Uterus (tissue), 2 donors: ENCODE data around the gene PXT1.
"Not testable (repeated sequence)": the region's sequence is repeated elsewhere in the genome, so short reads cannot be mapped to it uniquely, and the experiment has no call there.

Source experiments
- CTCF ChIP-seq, 4 experiments: fragments of 200-600 bp in 2 of 4; fragments of 450-650 bp in 2 of 4; sonication (generic) in 2 of 4; IDR thresholded peaks; one replicate each; pipeline ENCODE4 v1.5.1; 2016 to 2019; ENCODE audit warnings: antibody characterized with exemption in 4 of 4, mild to moderate bottlenecking in 2 of 4, moderate library complexity in 1 of 4
- POLR2A ChIP-seq, 2 donors: fragments of 450-650 bp; IDR thresholded peaks; one replicate each; pipeline ENCODE4 v1.6.1; 2016; ENCODE audit warnings: antibody characterized with exemption in 2 of 2, mild to moderate bottlenecking in 1 of 2, moderate library complexity in 1 of 2

DNA sequence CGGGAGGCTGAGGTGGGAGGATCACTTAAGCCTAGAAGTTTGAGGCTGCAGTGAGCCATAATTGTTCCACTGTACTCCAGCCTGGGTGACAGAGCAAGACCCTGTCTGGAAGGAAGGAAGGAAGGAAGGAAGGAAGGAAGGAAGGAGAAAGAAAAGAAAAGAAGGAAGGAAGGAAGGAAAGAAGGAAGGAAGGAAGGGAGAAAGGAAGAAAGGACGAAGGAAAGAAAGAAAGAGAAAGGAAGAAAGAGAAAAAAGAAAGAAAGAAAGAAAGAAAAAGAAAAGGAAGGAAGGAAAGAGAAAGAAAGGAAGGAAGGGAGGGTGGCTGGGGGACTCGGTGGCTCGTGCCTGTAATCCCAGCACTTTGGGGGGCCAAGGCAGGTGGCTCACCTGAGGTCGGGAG, 32.9 kb downstream of the PXT1 start:
- TF ChIP-seq CTCF, POLR2A (IDR thresholded peaks at IDR 0.05): not testable (repeated sequence)
